ENCODE measurements around the gene NDUFAF3.
A peak's percentile ranks its signal among the peaks of the same experiment; 100 is the strongest.

The NDUFAF3 gene

GRCh38 chr3:49025793-49026520, 4.0 kb downstream of the NDUFAF3 start:
- H3K27ac ChIP-seq: peak overlapping the region in 7 of 11 experiments; percentile 2 to 99 (median 19); a peak in 9 of 22 replicates
- peaks cover 6 to 67% (median 49%) of the 10 kb centered on the region in 11 experiments; a peak in 19 of 22 replicates for H4K20me1 ChIP-seq
- H3K9me3 ChIP-seq (replicated peaks in 1 of 11): no peaks in the 10 kb centered on the region
- H3K9ac ChIP-seq: peak overlapping the region; percentile 16 to 100 (median 98); a peak in 11 of 22 replicates
- no peak for TF ChIP-seq Cebpa-rat (IDR thresholded peaks at IDR 0.05)
- peaks cover 59 to 69% (median 66%) of the 10 kb centered on the region in 11 experiments for H3K36me3 ChIP-seq
- peak overlapping the region; percentile 20 to 100 (median 99) for H3K4me2 ChIP-seq
- no peaks in the 10 kb centered on the region for H3K27me3 ChIP-seq
- peak overlapping the region in 5 of 10 experiments; percentile 2 to 30 (median 26); a peak in 5 of 20 replicates for H3K4me3 ChIP-seq
- H3K4me1 ChIP-seq: peaks cover 64 to 73% (median 66%) of the 10 kb centered on the region in 10 experiments

- H3K27me3 ChIP-seq: no peaks in the 10 kb centered on the region
- H3K9ac ChIP-seq: no peak overlapping the region
- H3K4me3 ChIP-seq: no peak overlapping the region
- peaks cover 64 to 75% (median 72%) of the 10 kb centered on the region in 11 experiments for H3K36me3 ChIP-seq
- TF ChIP-seq Cebpa-rat (IDR thresholded peaks at IDR 0.05): no peak
- H3K4me2 ChIP-seq: peak overlapping the region; percentile 20 to 100 (median 99); a peak in 19 of 22 replicates
- peaks cover 6 to 71% (median 49%) of the 10 kb centered on the region in 11 experiments; a peak in 19 of 22 replicates for H4K20me1 ChIP-seq
- H3K27ac ChIP-seq: peak overlapping the region in 2 of 11 experiments; percentile 2 to 8; a peak in 1 of 22 replicates
- no peaks in the 10 kb centered on the region for H3K9me3 ChIP-seq (replicated peaks in 1 of 11)
- H3K4me1 ChIP-seq: peaks cover 64 to 73% (median 66%) of the 10 kb centered on the region in 10 experiments
These were observed 4.6 kb downstream of the NDUFAF3 start for GRCh38 chr3:49026536-49026935.

DNA sequence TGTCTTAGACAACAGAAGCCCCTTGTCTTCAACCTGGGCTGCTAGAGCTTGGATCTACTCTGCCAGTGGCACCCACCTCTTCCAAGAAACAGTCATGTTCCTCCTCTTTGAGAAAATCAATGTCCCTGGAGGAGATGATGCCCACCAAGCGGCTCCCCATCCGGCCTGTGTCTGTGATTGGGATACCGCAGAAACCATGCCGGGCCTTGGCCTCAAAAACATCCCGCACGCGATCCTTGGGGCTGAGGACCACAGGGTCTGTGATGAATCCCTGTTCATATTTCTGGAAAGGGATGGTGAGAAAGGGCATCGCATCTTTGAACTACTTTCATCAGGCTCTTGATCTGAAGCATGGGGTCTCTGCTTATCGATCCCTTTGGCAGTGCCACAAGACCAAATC, 5.7 kb downstream of the NDUFAF3 start:
- H3K36me3 ChIP-seq: peaks cover 75 to 86% (median 83%) of the 10 kb centered on the region in 11 experiments
- H3K4me2 ChIP-seq: peak overlapping the region; percentile 97 to 100 (median 99)
- no peaks in the 10 kb centered on the region for H3K9me3 ChIP-seq (replicated peaks in 1 of 11)
- peak overlapping the region in 2 of 11 experiments; percentile 22 to 76; a peak in 2 of 22 replicates for H3K27ac ChIP-seq
- H3K27me3 ChIP-seq: no peaks in the 10 kb centered on the region
- peaks cover 63 to 71% (median 64%) of the 10 kb centered on the region in 10 experiments for H3K4me1 ChIP-seq
- peak overlapping the region in 5 of 11 experiments; percentile 21 to 87 (median 83); a peak in 7 of 22 replicates for H3K9ac ChIP-seq
- peak overlapping the region in 8 of 10 experiments; percentile 69 to 84 (median 76); a peak in 8 of 20 replicates for H3K4me3 ChIP-seq
- peaks cover 6 to 69% (median 48%) of the 10 kb centered on the region in 11 experiments; a peak in 19 of 22 replicates for H4K20me1 ChIP-seq
- no peak for TF ChIP-seq Cebpa-rat (IDR thresholded peaks at IDR 0.05)

DNA sequence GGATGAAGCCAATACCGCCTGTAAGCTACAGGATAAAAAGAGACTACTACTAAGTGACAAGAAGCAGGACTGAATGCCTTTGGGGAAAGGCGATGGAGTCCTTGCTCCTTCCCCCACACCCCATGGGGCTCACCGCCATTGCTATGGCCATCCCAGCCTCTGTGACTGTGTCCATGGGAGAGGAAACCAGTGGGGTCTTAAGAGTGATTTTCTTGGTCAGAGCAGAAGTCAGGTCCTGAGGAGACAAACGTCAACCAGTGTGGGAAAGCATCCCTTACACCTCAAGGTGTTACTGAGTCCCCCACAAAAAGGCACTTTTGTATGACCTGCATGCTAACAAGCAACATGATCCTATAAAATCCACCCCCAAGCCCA, 6.4 kb downstream of the NDUFAF3 start:
- Histone ChIP-seq H3K4me2 (peak overlapping the region; percentile 97 to 100 (median 99)), H3K9ac (peak overlapping the region; percentile 81 to 94 (median 87)), H3K9me3 (replicated peaks in 1 of 11) (no peaks in the 10 kb centered on the region), H4K20me1 (peaks cover 6 to 63% (median 42%) of the 10 kb centered on the region in 11 experiments; a peak in 19 of 22 replicates), H3K36me3 (peaks cover 77 to 89% (median 84%) of the 10 kb centered on the region in 11 experiments), H3K27ac (peak overlapping the region in 9 of 11 experiments; percentile 76 to 91 (median 86); a peak in 16 of 22 replicates), H3K4me3 (peak overlapping the region; percentile 69 to 84 (median 74)), H3K27me3 (no peaks in the 10 kb centered on the region), H3K4me1 (peaks cover 56 to 65% (median 58%) of the 10 kb centered on the region in 10 experiments)
- no peak for TF ChIP-seq Cebpa-rat (IDR thresholded peaks at IDR 0.05)

DNA sequence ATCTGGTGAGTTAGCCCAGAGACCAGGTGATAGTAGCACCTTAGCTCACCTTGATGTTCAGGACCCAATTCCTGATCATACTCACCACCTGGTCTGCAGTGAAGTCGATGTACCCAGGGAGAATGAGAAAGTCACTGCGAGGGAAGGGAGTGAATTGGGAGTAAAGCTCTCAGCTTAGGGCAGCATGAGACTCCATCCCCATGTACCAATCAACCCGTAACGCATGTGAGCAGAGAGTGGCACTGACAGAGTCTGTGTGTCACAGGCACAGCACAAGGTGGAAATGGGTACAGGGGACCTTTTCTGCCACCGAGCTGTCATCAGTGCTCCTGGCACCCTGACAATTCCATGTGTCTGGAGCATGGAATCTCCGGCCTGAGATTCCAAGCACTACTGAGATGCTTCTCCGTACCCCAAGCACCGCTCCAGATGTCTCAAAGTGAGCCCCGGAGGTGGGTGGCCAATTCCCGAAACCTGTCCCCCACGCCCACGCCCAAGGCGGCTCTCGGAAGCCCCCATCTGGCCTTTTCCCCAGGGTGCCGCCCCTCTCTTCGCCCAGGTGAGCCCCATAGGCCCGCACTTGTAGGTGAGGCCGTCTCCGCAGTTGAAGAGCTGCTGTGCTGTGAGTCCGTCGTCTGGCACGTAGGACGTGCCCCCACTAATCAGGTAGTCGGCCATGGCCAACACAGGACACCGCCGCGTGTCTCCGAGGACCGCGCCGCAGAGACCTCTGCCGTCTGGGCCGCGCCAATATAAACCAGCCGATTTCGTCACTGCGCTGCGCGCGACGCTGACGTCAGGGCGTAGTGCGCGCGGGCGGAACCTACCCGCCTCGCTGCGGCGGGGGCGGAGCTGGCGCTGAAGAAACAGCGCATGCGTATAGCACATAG, 7.0 kb downstream of the NDUFAF3 start, which contains the start of gene IMPDH2:
Gene IMPDH2, minus strand, starts transcription at position 726 of the 890 bp plus-strand sequence. Its CDS starts 48 bp downstream, at position 678.
- Histone ChIP-seq H3K27me3 (no peaks in the 10 kb centered on the region), H3K27ac (peak within 1 kb of the TSS; percentile 70 to 91 (median 86); a peak in 21 of 22 replicates), H4K20me1 (peaks cover 6 to 61% (median 35%) of the 10 kb centered on the region in 11 experiments; a peak in 19 of 22 replicates), H3K36me3 (peaks cover 77 to 89% (median 84%) of the 10 kb centered on the region in 11 experiments), H3K4me1 (peaks cover 50 to 58% (median 52%) of the 10 kb centered on the region in 10 experiments), H3K4me2 (peak within 1 kb of the TSS; percentile 97 to 100 (median 99)), H3K9ac (peak within 1 kb of the TSS; percentile 81 to 94 (median 87)), H3K4me3 (peak within 1 kb of the TSS; percentile 69 to 84 (median 74)), H3K9me3 (replicated peaks in 1 of 11) (no peaks in the 10 kb centered on the region)
- TF ChIP-seq Cebpa-rat (IDR thresholded peaks at IDR 0.05): peak in 7 of 11 experiments; percentile 46 to 68 (median 63); a peak in 7 of 22 replicates

DNA sequence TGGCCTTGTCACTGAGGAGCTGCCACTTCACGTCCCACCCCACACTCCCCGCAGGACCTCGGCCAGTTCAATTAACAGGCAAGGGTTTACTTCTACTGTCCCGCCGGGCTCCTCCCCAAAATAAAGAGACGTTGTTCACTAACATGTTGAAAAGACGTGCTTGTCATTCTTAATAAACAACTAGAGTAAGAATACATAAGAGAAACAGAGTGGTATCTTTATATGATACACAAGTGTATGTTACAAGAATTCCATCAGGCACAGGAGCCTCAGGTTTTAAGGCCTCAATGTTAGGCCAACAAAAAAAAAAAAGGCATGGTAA, 7.6 kb downstream of the NDUFAF3 start:
- TF ChIP-seq Cebpa-rat (IDR thresholded peaks at IDR 0.05): no peak; a peak in 1 of 22 replicates
- Histone ChIP-seq H3K9me3 (replicated peaks in 1 of 11) (no peaks in the 10 kb centered on the region), H3K27me3 (no peaks in the 10 kb centered on the region), H3K36me3 (peaks cover 77 to 89% (median 84%) of the 10 kb centered on the region in 11 experiments), H3K27ac (peak overlapping the region in 10 of 11 experiments; percentile 20 to 91 (median 84); a peak in 13 of 22 replicates), H4K20me1 (peaks cover 6 to 59% (median 29%) of the 10 kb centered on the region in 11 experiments; a peak in 18 of 22 replicates), H3K4me2 (peak overlapping the region; percentile 97 to 100 (median 99); a peak in 20 of 22 replicates), H3K9ac (peak overlapping the region; percentile 81 to 94 (median 87); a peak in 19 of 22 replicates), H3K4me3 (peak overlapping the region; percentile 69 to 84 (median 74); a peak in 14 of 20 replicates), H3K4me1 (peaks cover 44 to 52% (median 45%) of the 10 kb centered on the region in 10 experiments)

DNA sequence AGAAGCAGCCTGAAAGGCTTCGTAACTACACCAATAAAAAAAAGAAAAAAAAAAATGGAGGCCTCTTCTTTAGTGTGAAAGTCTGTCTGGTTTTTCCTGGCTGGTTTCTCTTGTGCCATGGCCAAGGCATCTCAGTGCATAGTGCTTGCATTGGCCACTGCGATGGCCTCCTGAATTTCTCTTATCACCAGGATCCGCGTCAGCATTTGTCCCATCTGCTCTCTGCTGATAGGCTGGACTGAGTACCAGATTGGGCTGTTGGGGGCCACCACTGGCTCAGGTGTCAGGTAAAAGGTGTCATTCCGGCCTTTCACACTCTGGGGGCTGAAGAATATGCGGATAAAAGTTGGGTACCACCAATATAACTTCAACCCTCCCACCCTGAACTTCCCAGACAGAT, 8.4 kb downstream of the NDUFAF3 start:
- H4K20me1 ChIP-seq: peaks cover 6 to 59% (median 23%) of the 10 kb centered on the region in 11 experiments; a peak in 18 of 22 replicates
- TF ChIP-seq Cebpa-rat (IDR thresholded peaks at IDR 0.05): no peak
- H3K36me3 ChIP-seq: peaks cover 76 to 89% (median 84%) of the 10 kb centered on the region in 11 experiments
- no peak overlapping the region for H3K4me2 ChIP-seq
- 0 out of 22 replicates have a peak overlapping the region, but pooled peaks of 1 of the 11 experiments have one; percentile 76 for H3K27ac ChIP-seq
- no peaks in the 10 kb centered on the region for H3K9me3 ChIP-seq (replicated peaks in 1 of 11)
- H3K9ac ChIP-seq: peak overlapping the region in 6 of 11 experiments; percentile 17 to 94 (median 86); a peak in 3 of 22 replicates
- H3K4me3 ChIP-seq: no peak overlapping the region
- H3K4me1 ChIP-seq: peaks cover 38 to 50% (median 41%) of the 10 kb centered on the region in 10 experiments
- H3K27me3 ChIP-seq: no peaks in the 10 kb centered on the region

Measured in BLaER1 treated with 17β-estradiol and CSF1 and Interleukin-3, amounts not matched to agents 10 nM and 100 nM (cell line).